HG02642 (cell line): ENCODE measurements around the gene AMH.

Experiments
- ATAC-seq: cut with Tn5 transposase; IDR thresholded peaks from one replicate; pipeline ENCODE4 v1.9.1; 2021; ENCODE audit warnings: mild to moderate bottlenecking; ENCODE audit not compliant: unreplicated experiment, poor library complexity

AMH gene

DNA sequence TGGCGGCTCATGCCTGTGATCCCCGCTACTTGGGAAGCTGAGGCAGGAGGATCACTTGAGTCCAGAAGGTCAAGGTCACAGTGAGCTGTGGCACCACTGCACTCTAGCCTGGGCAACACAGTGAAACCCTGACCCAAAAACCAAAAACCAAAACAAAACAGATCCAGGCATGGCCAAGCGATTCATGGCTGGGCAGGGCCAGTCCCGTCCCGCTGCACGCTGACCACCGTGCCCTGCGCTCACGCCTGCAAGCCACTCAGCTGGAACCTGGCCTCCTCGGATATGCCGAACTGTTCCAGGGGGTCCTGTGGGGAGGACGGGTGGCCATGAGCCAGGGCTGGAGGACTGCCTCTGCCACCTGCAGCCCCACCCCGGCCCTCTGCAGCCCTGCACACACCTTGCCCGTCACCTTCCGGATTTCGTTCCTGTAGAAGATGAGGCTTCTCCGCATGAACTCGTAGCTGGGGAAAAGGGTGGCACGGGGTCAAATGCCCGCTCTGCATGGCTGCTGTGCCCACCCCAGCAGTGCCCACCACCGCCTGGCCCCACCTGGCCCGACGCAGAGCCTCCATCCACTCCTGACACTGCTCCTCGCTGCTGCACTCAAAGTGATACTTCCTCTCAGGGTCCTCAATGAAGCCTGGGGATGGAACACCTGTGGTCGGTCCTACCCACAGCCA, 15.4 kb upstream of the AMH start:
- ATAC-seq = no peak

GRCh38 chr19:2234996-2235380, 14.1 kb upstream of the AMH start:
- no peak for ATAC-seq

GRCh38 chr19:2235381-2236063, 13.6 kb upstream of the AMH start:
- ATAC-seq = peak; percentile 14

- ATAC-seq = no peak
Measured at GRCh38 chr19:2236064-2236313, 13.1 kb upstream of the AMH start.

GRCh38 chr19:2236314-2237050, 12.6 kb upstream of the AMH start, which contains the start of the genes PLEKHJ1 and SF3A2:
Gene PLEKHJ1, minus strand, starts transcription at chr19:2236329. Its CDS starts 81 bp downstream, at chr19:2236248.
Gene SF3A2, plus strand, starts transcription at chr19:2236824. Its CDS starts 6,595 bp downstream, at chr19:2243419.
- ATAC-seq = peak; percentile 79

GRCh38 chr19:2237051-2237868, 11.9 kb upstream of the AMH start:
- ATAC-seq = no peak

DNA sequence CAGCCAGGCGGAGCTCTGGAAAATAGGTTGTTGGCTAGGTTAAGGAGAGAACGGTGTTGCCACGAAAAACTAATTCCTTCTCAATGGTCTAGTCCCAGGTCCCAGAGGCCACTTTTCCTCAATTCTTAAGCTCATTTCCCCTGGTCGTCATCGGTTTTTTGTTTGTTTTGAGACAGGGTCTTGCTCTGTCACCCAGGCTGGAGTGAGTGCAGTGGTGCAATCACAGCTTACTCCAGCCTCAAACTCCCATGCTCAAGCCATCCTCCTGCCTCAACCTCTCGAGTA, 11.3 kb upstream of the AMH start:
- no peak for ATAC-seq

DNA sequence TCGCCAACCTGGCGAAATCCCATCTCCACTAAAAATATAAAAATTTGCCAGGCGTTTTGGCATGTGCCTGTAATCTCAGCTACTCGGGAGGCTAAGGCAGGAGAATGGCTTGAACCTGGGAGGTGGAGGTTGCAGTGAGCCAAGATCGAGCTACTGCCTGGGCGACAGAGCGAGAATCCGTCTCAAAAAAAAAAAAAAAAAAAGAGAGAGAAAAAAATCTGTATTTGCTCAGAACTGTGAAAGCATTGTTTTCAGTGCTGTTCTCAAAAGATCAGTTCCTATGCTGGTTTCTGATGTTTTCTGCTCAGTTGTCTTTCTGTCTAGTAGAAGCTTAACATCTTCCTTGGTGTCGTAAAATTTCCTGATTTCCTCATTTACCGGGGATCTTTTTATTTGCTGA, 9.9 kb upstream of the AMH start:
- no peak for ATAC-seq

- no peak for ATAC-seq
Measured at GRCh38 chr19:2239771-2240770, 9.1 kb upstream of the AMH start.

DNA sequence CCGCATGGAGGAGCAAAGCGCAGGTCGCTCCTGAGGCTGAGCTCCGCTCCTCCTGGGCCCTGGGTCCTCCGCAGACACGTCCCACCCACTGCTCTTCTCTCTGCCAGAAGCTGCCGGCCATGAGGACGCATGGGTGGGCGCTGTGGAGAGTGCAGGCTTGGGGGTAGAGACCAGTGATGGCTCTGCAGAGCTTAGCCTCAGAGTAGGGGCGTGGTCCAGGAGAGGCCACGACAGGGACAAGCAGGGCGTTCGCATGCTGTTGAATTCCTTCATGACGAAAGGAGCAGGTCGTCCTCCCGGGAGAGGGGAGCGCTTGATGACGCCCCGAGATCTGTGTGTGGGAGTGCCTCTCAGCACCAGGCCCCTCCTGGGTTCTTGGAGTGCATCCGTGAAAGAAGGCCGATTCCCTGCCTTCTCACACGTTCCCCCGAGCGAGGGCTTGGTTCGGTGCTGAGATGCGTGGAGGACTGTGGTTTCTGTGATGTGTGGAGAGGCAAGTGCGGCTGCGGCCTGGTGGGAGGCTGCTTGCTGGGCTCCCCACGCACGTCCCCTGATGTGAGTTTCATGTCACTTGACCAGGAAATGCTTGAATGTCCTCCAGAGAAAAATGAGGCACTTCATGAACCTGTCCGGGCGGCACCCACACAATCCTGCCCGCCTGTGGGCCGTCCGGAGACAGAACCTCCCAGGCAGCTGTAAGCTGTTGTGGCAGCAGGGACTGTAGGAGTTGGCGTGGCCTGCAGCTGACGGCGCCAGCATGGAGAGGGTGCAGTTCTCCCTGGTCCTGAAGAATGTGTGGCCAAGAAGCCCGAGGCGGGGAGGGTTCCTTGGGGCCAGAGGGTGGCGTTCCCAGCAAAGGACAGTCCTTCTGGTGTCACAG, 8.0 kb upstream of the AMH start:
- ATAC-seq = no peak

GRCh38 chr19:2242092-2242537, 7.0 kb upstream of the AMH start:
- ATAC-seq = no peak

DNA sequence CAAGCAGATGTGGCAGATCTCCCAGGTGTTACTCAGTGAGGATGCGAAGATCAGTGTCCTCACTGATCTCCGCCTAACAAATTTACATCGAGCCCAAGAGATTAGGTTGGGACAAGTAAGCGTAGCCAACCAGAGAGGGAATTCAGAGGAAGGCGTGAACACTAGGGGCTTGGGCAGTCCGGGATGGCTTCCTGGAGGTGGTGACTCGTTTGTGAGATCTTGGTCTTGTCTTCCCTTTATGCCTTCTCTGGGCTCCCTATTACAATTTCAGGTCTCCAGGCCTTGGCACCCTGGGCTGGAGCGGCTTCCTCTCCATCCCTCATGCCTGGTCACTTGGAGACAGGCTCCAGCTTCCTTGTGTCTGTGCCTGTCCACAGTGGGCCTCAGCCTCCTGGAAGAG, 6.3 kb upstream of the AMH start:
- no peak for ATAC-seq

DNA sequence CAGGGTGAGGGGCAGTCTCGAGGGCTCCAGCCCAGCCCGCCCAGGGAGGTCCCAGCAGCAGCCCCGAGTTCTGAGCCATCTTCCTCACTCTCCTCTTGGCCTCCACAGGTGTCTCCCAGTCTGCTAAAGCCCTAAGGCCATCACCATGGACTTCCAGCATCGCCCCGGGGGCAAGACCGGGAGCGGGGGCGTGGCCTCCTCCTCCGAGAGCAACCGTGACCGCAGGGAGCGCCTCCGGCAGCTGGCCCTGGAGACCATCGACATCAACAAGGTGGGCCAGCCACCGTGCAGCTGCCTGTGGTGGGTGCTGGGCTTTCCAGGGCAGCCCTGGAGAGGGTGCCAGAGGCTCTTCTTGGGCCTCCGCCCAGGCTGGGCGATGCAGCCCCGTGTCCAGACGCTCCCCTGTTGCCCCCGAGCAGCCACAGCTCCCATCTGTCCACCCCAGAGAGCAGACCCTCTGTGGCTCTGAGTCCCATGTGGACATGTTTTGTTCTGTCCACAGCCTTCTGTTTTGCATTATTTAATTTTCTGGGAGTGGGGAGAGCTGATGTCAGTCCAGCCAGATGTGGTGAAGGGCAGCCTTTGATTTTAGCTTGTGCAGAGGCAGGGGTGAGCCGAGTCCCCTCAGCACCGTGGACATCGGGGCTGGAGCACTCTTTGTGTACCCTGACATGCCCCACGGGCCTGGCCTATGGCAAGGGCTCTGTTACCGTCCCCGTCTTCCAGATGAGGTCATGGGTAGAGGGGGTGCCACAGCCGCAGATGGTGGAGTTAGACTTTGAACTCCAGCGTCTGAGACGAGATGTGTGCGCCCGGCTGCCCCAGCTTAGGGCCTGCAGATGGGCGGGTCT, 5.6 kb upstream of the AMH start:
- ATAC-seq = no peak

- ATAC-seq = no peak
Measured at GRCh38 chr19:2244125-2244411, 5.1 kb upstream of the AMH start.

GRCh38 chr19:2244486-2244885, 4.6 kb upstream of the AMH start:
- ATAC-seq = no peak

- no peak for ATAC-seq
Measured at GRCh38 chr19:2245273-2245672, 3.9 kb upstream of the AMH start.

DNA sequence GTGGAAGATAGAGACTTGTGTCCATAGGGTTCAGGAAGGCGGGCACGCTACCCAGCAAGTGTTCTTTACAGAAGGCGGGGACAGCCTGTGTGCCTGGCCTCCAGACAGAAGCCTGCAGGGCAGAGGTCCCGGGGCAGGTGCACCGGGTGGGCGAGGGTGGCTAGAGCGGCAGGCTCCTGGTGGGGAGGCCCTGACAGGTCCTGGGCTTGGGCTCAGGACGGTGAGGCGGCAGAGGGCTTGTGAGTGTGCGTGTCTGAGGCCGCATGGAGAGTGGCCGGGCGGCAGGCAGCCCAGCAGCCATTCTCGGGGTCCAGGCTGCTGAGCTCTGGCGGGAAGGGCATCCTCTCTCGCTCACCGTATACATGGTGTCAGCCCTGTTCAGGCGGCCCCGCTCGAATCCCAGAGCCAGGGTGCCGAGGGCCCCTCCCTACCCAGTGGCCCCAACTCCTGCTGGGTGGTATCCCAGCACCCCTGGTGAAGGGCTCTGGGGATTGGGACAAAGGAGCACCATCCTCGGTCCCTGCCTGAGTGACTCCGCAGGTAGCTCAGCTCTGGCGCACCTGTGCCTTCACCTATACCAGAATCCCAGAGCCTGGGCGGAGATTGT, 3.0 kb upstream of the AMH start:
- no peak for ATAC-seq
